GM18909 (cell line): ENCODE results near the gene SOST.

ENCODE experiments used
- ATAC-seq: cut with Tn5 transposase; IDR thresholded peaks from one replicate; pipeline ENCODE4 v1.9.1; 2021; ENCODE audit warnings: mild to moderate bottlenecking; ENCODE audit not compliant: unreplicated experiment, poor library complexity

The SOST gene

DNA sequence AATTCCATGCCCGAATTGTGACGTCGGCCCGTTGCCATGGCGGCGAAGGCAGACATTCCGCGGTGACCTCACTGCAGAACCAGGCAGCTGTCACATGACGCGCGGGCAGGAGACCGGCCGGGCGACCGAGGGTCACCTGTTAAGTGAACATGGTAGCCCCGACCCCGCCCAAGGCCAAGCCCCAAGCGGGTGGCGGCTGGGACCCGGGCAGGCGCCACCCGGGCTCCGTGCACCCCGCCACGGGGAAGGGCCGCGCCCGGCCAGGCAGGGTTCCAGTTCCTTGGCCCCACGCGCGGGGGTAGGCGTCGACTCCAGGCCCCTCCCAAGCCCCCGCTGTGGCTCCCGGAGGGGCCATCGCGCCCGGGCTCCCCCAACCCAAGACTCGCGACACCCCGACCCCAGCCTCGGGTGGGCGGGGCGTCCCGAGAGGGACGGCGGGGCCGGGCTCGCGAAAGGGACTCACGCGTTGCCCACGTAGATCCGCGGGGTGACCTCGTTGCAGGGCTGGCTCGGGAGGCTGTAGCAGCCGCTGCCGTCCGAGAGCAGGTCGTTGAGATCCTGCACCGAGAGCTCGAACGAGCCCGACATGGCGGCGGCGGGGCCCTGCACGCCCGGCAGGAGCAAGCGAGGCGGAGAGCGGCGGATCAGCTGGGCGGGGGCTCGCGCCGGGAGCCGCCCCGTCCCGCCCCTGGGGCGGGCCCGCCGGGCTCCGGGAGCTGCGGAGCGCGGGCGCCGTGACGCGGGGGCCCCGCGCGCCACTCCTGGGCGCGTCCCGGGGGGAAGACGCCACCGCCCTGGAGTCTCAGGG lies 19.9 kb upstream of the SOST start, which contains the start of gene DUSP3:
Gene DUSP3, minus strand, starts transcription at position 641 of the 808 bp plus-strand sequence. Its CDS starts 53 bp downstream, at position 588.
- peak; percentile 74 for ATAC-seq

DNA sequence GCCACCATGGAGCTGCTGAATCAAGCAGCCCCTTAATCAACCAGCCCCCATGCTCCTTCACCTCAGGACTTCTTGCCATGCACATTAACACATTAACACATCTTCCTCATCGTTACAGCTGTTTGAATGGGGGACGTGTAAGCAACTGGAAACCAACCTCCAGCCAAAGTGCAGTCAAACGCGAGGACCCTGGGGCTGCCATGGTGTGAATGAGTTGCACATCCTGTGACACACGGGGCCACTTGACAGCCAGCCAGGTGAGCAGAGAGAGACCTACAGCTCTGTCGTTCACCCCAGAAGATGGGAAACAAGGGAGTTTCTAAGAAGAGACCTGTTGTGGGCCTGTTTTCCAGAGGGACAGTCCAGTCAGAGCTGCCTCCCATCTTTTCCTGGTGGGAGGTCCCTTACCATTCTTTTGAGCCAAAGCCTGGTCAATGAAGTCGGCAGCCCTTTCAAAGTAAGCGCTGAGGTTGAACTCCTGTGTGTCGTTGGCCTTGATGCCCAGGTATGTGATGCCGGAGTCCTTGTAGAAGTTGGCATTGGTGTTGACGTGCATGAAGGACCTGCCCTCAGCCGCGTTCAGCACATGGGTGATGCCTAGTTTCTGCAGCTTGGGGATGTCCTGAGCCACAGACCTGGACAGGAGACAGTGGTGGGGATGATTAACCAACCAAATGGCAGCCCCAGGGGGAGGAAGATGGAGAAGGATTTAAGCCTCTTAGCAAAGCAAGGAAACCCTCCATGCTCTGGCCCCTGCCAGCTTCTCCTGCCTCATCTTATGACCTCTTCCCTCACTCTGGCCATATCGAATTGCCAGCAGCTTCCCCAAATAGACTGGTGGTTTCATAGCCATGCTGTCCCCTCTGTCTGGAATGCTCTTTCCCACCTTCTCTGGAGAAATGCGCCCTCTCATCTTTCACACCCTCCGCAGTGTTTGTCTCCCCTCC lies 16.0 kb upstream of the SOST start:
- ATAC-seq = no peak

DNA sequence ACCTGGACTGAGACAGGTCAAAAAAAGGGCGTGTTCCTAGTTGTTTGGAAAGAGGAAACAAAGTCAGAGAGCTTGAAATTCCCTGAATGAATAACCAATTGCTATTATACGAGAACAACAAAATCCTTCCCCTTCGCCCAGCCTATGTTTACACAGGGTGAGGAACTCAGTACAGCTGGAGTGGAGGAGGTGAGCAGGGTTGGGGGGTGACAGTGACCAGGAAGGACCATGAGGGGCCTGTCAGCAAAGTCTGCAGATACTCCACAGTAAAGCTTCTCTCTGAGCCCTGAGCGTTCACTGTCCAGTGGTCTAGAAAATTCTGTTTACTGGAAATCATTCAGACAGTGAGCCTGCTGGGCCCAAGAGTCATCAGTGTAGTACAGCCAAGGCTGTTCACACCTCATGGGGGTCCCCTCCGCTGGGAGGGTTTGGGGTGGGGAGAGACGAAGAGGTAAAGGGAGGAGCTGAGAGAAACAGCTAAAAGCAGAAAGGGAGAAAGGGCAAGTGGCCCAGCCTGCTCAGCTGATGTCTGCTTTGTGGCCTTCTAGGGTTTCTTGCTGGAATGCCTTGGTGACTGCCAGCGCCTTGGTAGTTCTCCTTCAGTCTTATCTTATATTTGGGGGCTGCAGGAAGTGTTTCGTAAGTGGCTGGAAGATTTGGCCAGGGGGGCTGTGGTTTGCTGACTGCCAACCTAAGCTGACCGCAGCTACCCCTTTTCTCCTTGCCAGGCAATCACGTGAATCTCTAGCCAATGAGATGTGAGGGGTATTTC lies 14.5 kb upstream of the SOST start:
- ATAC-seq = no peak

GRCh38 chr17:43771463-43771862 lies 12.9 kb upstream of the SOST start:
- ATAC-seq = no peak

DNA sequence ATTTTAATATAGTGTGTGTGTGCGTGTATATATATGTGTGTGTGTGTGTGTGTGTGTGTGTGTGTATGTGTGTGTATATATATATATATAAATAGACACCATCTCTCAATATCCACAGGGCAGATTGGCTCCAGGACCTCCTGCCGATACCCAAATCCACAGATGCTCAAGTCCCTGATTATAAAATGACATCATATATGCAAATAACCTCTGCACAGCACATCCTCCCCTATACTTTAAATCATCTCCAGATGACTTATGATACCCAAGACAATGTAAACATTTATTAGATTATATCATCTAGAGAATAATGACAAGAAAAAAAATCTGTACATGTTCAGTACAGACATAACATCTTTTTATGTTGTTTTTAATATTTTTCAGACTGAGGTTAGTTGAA lies 12.4 kb upstream of the SOST start:
- no peak for ATAC-seq

DNA sequence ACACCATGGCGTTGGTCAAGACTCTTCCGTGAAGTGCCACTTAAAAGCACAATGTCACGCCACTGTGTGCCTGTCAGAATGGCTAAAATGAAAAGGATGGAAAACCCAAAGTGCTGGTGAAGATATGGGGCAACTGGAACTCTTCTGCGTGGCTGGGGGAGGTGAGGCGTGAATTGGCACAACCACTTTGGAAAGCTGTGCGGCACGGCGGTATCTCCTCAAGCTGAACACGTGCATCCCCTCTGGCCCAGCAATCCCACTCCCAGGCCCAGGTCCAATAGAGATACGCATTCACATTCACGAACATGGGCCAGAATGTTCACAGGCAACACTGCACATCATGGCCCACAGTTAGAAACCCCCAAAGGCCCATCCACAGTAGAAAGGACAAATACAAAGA lies 11.3 kb upstream of the SOST start:
- ATAC-seq = no peak

- no peak for ATAC-seq
Observed at GRCh38 chr17:43769426-43769825, 10.8 kb upstream of the SOST start.

DNA sequence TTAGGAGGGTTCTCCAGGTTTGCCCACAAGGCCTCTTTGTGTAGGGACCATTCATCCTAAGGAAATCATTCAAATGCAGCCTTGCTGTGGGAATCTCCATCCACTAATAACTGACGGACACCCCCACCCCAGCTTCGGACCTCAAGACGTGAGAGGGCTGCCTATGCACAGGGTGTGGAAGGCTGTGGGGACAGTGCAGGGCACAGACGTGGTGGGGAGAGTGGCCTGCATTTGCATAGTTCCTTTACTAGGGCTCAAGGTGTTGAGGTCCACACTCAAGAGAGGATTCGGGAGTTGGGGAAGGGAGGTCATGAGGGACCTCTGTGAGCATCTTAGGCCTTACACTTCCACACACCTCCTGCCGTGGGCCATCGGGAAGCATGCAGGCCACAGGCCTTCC lies 10.4 kb upstream of the SOST start:
- no peak for ATAC-seq

DNA sequence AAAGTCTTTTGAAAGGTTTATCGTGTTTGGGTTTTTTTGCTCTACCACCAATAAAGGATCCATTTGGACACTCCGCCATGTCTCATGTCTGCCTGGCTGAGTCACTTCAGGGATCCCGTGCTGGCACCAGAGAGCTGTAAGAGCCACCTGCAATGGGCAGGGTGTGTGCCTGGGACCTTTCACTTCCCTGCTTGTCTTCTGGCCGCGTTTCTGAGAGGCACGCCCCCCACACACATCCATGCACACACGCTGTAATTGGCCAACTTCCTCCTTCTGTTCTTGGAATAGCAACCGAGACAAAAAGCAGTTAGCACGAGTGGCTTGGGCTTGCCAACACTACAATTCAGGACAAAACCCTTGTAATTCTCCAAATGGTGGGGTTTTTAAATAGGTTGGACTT lies 9.8 kb upstream of the SOST start:
- no peak for ATAC-seq

DNA sequence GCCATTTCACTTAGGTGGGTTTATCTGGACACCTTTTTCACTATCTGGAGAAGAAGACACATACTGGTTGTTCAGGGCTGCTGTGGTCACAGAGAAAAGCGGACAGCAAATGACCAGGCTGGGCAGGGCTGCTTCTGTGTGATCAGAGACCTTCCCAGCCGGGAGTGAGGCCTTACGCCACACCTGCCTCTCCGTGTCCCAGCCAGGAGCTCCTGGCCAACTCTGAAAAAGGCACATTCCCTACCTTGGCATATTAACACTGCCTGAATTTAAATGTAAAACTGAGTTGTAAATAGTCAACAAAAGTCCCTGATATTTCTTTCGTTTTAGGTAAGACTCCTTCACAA lies 9.1 kb upstream of the SOST start:
- ATAC-seq = no peak

GRCh38 chr17:43767053-43767712 lies 8.6 kb upstream of the SOST start:
- no peak for ATAC-seq

DNA sequence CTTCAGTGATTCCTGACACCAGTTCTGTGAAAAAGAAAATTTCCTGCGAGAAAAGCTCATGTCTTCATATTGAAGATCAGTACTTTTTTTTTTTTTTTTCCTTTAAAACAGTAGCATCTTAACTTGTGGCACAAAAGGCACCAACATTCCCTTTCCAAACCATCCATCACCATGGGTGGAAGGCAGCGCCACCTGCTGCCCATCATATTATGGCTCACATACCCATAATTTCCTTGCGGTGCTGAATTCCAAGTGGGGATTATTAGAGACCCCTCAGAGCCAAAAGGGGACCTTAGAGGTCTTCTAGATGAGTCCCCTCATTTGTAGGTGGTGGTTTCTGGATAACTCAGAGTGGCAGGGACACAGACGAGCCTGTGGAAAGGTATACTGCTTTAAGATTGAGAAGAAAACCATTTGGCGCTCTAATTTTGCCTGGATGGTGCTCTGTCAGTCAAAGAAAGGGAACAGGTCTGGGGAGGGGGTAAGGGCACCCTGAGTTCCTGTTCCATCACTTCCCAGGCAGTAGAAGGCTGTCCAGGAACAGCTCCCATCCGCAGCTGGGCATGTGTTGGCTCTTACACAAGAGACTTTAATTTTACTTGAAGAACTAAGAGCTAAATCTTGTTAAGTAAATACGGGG lies 7.9 kb upstream of the SOST start:
- ATAC-seq = no peak

DNA sequence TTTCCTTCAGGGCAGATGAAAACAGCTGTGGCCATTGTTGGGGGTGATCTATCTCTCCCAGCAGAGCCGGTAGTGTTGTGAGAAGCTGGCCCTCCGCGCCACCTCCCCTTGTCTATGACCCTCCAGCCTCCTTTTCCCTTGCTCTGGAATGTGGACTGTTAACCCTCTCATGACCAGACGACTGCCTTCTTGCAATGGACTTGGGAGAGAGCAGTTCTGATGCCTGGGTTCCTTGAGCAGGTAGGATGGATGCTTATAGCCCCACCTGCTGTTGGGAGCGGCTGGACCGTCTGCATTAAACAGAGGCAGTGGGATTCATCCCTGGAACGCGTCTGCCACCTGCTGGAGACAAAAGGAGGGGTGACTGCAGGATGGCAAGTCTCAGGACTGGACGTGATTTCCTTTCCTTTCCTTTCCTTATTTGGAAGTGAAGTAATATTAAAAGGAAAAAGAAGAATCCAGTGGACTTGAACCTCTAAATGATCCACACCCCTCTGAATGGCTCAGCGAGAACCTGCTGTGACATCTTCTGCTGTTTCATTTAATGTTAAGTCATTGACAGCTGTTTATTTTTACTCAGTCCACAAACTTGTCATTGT lies 1.8 kb upstream of the SOST start:
- ATAC-seq = no peak

DNA sequence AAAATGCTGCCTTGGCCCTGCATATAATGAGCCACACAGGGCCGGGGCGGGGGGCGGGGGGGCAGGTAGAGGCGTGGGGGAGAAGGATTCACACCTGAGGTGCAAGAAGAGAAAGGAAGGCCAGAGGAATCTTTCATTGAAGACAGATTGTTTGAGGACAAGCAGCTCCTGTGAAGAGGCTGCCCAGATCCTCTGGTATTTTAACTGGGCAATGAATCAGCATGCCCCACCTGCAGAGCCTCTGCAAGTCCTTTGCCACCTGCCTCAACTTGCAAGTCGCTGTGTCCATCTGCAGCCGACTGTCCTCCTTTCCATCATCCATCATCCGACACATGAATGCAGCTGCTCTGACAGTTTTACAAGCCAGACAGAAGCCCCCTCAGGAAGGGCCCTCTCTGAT lies 1.2 kb upstream of the SOST start:
- no peak for ATAC-seq

GRCh38 chr17:43758086-43758485 lies 505 bp downstream of the SOST start:
- ATAC-seq = no peak

GRCh38 chr17:43757171-43757660 lies 1.4 kb downstream of the SOST start:
- no peak for ATAC-seq

GRCh38 chr17:43756201-43756600 lies 2.4 kb downstream of the SOST start:
- no peak for ATAC-seq

DNA sequence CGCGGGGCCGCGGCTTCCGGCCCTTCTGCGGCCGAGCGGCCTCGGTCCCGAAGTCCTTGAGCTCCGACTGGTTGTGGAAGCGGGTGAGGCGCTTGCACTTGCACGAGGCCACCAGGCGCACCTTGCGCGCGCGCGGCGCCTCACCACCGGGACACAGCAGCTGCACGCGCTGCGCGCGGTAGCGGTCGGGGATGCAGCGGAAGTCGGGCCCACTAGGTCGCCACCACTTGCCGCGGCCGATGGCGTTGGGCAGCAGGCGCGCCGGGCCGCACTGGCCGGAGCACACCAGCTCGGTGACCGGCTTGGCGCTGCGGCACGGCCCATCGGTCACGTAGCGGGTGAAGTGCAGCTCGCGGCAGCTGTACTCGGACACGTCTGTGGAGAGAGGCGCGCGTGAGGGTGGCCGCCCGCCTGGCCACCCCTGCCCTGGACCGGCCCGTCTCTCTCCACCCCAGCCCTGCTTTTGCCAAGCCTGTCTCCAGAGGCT lies 3.2 kb downstream of the SOST start:
- ATAC-seq = no peak

DNA sequence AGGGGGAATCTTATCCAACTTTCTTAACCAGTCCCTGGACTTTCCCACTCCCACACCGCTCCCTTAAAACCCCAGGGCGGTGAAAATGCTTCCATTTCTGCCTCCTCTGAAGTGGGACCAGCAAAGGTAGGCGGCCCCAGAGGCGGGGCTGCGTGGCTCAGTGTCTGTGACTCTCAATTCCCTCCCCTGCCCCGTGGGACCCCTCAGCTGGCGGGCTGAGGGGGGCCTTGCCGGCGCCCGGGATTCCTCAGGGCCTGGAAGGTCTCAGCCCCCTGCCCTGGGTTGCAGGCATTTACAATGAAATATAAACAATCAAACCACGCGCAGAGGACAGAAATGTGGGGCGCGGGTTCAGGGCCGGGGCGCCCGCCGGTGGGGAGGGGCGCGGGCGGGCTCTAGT lies 3.6 kb downstream of the SOST start:
- no peak for ATAC-seq
